Measurements from ENCODE around the gene RAB3IP. TPM values are rescaled to one million over a fixed set of nuclear protein-coding genes. Genes with fewer than 3 reads are reported as not detected.

RAB3IP gene
- total and polyA plus RNA-seq, 8 donors: 29.5 to 54.3 (median 35.7) TPM

Other genes with a start within 250 kb of the RAB3IP start
- 100 to 1,000 TPM; 115 to 156 TPM for gene CCT2, start 153.4 kb upstream of the RAB3IP start, total RNA-seq
- 100 to 1,000 TPM; 226 to 259 (median 250) TPM for gene CCT2, start 153.4 kb upstream of the RAB3IP start, polyA plus RNA-seq (ENCODE audit: insufficient read length in 6 of 6)
- not detected for gene LRRC10, start 128.0 kb upstream of the RAB3IP start, total RNA-seq
- under 1 TPM in 2 of 6 donors, not detected in 4; 0.09 to 0.14 TPM for gene LRRC10, start 128.0 kb upstream of the RAB3IP start, polyA plus RNA-seq (ENCODE audit: insufficient read length in 6 of 6)
- not detected for gene BEST3, start 39.6 kb upstream of the RAB3IP start, total RNA-seq
- under 1 TPM; 0.28 to 0.67 (median 0.45) TPM for gene BEST3, start 39.6 kb upstream of the RAB3IP start, polyA plus RNA-seq (ENCODE audit: insufficient read length in 6 of 6)
- gene MYRFL, start 86.4 kb downstream of the RAB3IP start, total RNA-seq: under 1 TPM; 0.17 to 0.58 TPM
- gene MYRFL, start 86.4 kb downstream of the RAB3IP start, polyA plus RNA-seq (ENCODE audit: insufficient read length in 6 of 6): 1 to 10 TPM in 2 of 6 donors, under 1 TPM in 4; 0.75 to 2.5 (median 0.86) TPM

All from left lung (tissue), 8 donors.